Osteoblast (primary cell): ENCODE results near the gene FILIP1L. TPM values are rescaled to one million over a fixed set of nuclear protein-coding genes. Genes with fewer than 3 reads are reported as not detected.
A peak's percentile ranks its signal among the peaks of the same experiment; 100 is the strongest.

ENCODE experiments used
- DNase-seq: peaks from one replicate; pipeline ENCODE4 v3.0.0; 2011; ENCODE audit warnings: low spot score, mixed read lengths; ENCODE audit not compliant: insufficient read length; ENCODE audit errors: missing footprints
- H2AFZ ChIP-seq: 2 replicates; pipeline ENCODE4 v1.6.0; 2011; ENCODE audit warnings: mild to moderate bottlenecking, low read length
- H3K27ac ChIP-seq: 2 replicates; pipeline ENCODE4 v1.5.1; 2011; ENCODE audit warnings: mild to moderate bottlenecking, low read depth, low read length, moderate library complexity
- H3K27me3 ChIP-seq: 2 replicates; pipeline ENCODE4 v1.6.0; 2012; ENCODE audit warnings: mild to moderate bottlenecking, control low read depth, inconsistent platforms, low read length, moderate library complexity; ENCODE audit not compliant: insufficient read depth
- H3K36me3 ChIP-seq: 2 replicates; pipeline ENCODE4 v1.5.1; 2011; ENCODE audit warnings: mild to moderate bottlenecking, low read length, control low read depth, moderate library complexity; ENCODE audit not compliant: insufficient read depth
- H3K4me1 ChIP-seq: 2 replicates; pipeline ENCODE4 v1.5.1; 2011; ENCODE audit warnings: mild to moderate bottlenecking, low read length, control low read depth, moderate library complexity; ENCODE audit not compliant: insufficient read depth
- H3K4me2 ChIP-seq: 2 replicates; pipeline ENCODE4 v1.6.0; 2011; ENCODE audit warnings: mild to moderate bottlenecking, low read length; ENCODE audit not compliant: insufficient read depth
- H3K4me3 ChIP-seq: fragments of 200-600 bp; sonication (generic); 3 replicates; pipeline ENCODE4 v1.5.1; 2012; ENCODE audit warnings: mild to moderate bottlenecking, low read length, inconsistent platforms; ENCODE audit not compliant: insufficient read depth
- H3K79me2 ChIP-seq: 2 replicates; pipeline ENCODE4 v1.6.0; 2012; ENCODE audit warnings: mild to moderate bottlenecking, low read length, control low read depth, inconsistent platforms; ENCODE audit not compliant: insufficient read depth
- H3K9me3 ChIP-seq: 2 replicates; pipeline ENCODE4 v1.5.1; 2011; ENCODE audit warnings: low read depth, low read length, control low read depth
- H4K20me1 ChIP-seq: 2 replicates; pipeline ENCODE4 v1.6.0; 2012; ENCODE audit warnings: mild to moderate bottlenecking, low read length, control low read depth; ENCODE audit not compliant: insufficient read depth
- CTCF ChIP-seq: IDR thresholded peaks from 2 replicates; pipeline ENCODE4 v1.5.1; 2011; ENCODE audit warnings: mild to moderate bottlenecking, low read depth, low read length, moderate library complexity; ENCODE audit errors: extremely low read depth
- total RNA-seq: library from RNA; depleted of rRNA; stranded (reverse); fragments of >200 nt; gene quantifications from 2 replicates; pipeline ENCODE4 v1.2.3, GENCODE V29; 2012

Gene FILIP1L
- total RNA-seq, 1 donor: 5.8 TPM

GRCh38 chr3:99962703-99963102 lies 151.6 kb downstream of the FILIP1L start:
- H3K27ac ChIP-seq: peak overlapping the region; percentile 69
- peak overlapping the region; percentile 30 for H3K4me2 ChIP-seq
- H3K79me2 ChIP-seq: no peaks in the 10 kb centered on the region
- H3K9me3 ChIP-seq: no peaks in the 10 kb centered on the region
- peak; percentile 77 for DNase-seq
- H3K27me3 ChIP-seq: no peaks in the 10 kb centered on the region
- no peaks in the 10 kb centered on the region for H4K20me1 ChIP-seq
- H3K36me3 ChIP-seq: no peaks in the 10 kb centered on the region
- peaks cover 41% of the 10 kb centered on the region for H3K4me1 ChIP-seq
- peak overlapping the region; percentile 4 for H2AFZ ChIP-seq
- no peak overlapping the region for H3K4me3 ChIP-seq
- no peak for TF ChIP-seq CTCF

DNA sequence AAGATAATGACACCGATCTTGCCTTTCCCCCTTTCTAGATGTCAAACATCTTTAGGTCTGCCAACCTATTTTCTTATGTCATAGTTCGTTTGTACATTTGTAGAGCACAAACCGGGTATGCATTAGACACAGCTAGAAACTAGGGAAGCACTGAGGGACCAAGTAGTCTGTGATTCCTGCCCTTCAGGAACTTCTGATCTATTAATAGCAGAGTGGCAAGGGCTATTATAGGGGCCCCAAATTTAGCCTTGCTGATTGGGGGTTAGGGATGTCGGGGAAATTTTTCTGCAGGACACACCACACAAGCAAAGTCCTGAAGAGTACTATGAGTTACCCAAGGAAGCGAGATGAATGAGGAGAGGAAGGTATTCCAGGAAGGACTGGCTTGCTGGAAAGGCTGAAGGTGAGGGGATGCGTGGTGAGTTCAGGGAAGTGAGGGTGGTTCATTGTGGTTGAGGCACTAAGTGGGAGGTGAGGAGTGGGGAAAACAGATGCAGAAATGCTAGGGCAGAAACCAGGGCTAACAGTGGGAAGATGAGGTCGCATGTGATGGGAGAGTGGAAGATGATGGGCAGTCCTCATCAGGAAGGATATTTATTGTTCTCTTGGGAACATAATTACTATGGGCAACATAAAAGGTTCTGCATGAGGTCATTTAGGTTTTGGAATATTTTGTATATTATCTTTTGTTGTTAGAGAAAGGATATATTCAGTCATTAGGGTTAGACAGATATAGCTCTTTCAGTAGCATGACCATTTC lies 152.4 kb downstream of the FILIP1L start:
- Histone ChIP-seq H4K20me1 (no peaks in the 10 kb centered on the region), H3K79me2 (no peaks in the 10 kb centered on the region), H3K4me2 (no peak overlapping the region), H3K4me3 (no peak overlapping the region), H3K36me3 (no peaks in the 10 kb centered on the region), H3K27ac (peak overlapping the region; percentile 69), H3K27me3 (no peaks in the 10 kb centered on the region), H3K9me3 (no peaks in the 10 kb centered on the region), H2AFZ (no peak overlapping the region), H3K4me1 (peaks cover 41% of the 10 kb centered on the region)
- no peak for TF ChIP-seq CTCF
- DNase-seq: no peak

GRCh38 chr3:99960941-99961340 lies 153.4 kb downstream of the FILIP1L start:
- Histone ChIP-seq H3K4me1 (peaks cover 38% of the 10 kb centered on the region), H3K4me2 (peak overlapping the region; percentile 63)
- no peak for DNase-seq

More at GRCh38 chr3:99960941-99961340, 153.4 kb downstream of the FILIP1L start:
- Histone ChIP-seq H3K4me3 (no peak overlapping the region), H3K9me3 (no peaks in the 10 kb centered on the region), H3K36me3 (no peaks in the 10 kb centered on the region), H3K79me2 (no peaks in the 10 kb centered on the region), H2AFZ (no peak overlapping the region), H4K20me1 (no peaks in the 10 kb centered on the region), H3K27ac (peak overlapping the region; percentile 3), H3K27me3 (no peaks in the 10 kb centered on the region)
- TF ChIP-seq CTCF: no peak
